ENCODE measurements around the gene ERMAP.

DNA sequence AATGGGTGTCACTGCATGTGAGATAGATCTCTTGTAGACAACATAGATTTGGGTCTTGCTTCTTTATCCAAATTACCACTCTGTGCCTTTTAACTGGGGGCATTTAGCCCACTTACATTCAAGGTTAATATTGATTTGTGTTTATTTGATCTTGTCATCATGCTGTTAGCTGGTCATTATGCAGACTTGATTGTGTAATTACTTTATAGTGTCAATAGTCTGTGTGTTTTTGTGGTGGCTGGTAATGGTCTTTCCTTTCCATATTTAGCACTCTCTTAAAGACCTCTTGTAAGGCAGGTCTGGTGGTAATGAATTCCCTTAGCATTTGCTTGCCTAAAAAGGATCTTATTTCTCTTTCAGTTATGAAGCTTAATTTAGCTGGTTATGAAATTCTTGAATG is 59.1 kb downstream of the ERMAP start:
- TF ChIP-seq TAF1 (IDR thresholded peaks at IDR 0.05; ENCODE audit: low read depth, low read length): no peak
- no peak for TF ChIP-seq POLR2AphosphoS5 (IDR thresholded peaks at IDR 0.05; ENCODE audit: low read depth, low read length)
- TF ChIP-seq PAX5 (IDR thresholded peaks at IDR 0.05; ENCODE audit: insufficient read depth, low read length, severe bottlenecking): no peak
- TF ChIP-seq POLR2A (IDR thresholded peaks at IDR 0.05; ENCODE audit: low read depth, low read length): no peak
- no peak for TF ChIP-seq SPI1 (IDR thresholded peaks at IDR 0.05; ENCODE audit: low read depth, low read length)
